Ecto neural progenitor cell (in vitro differentiated cells): Measurements from ENCODE around the gene LCMT1.

Experiments
- DNase-seq: peaks from one replicate; pipeline ENCODE4 v3.0.0-alpha.2; 2018; ENCODE audit warnings: low spot score

The LCMT1 gene

DNA sequence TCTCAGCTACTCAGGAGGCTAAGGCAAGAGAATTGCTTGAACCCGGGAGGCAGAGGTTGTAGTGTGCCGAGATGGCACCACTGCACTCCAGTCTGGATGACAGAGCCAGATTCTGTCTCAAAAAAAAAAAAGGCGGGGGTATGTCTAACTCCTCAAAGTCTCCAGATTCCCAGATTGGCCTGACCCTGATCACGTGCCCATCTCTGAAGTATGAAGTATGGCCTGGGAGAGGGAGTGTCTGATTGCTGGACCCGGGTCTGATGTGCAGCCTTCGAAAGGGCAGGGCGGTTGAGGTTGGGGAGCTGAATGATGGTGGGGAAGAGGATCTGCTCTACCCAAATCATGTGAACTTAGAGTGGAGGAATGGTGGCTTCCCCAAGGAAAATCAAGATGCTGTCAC is 87.9 kb downstream of the LCMT1 start:
- DNase-seq, result no peak

DNA sequence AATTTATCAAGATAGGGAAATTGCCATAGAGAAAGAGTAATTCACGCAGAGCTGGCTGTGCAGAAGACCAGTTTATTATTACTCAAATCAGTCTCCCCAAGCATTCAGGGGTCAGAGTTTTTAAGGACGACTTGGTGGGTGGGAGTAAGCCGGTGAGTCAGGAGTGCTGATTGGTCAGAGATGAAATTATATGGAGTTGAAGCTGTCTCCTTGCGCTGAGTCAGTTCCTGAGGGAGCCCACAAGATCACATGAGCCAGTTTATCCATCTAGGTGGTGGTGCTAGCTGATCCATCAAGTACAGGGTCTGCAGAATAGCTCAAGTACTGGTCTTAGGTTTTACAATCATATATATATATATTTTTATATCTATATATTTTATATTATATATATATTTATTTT is 99.2 kb downstream of the LCMT1 start:
- DNase-seq, result no peak

DNA sequence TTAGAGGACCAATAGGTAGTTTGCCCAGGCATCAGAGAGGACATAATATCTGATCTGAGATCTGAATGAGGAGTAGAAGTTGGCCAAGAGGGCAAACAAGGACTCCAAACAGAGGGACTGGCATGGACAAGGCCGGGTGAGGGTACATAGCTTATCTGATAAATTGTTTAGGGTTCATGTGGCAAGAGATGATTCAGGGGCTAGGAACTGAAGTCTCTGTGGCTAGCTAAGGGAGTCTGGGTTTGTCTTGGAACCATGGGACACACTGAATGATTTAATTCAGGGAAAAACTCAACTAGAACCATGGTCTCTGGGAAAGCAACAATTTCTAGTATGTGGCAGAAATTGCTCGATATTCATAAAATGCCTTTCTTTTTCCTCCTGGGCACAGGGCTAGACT is 101.1 kb downstream of the LCMT1 start:
- DNase-seq, result no peak

- no peak for DNase-seq
Measured at GRCh38 chr16:25213709-25214397, 102.3 kb downstream of the LCMT1 start.

DNA sequence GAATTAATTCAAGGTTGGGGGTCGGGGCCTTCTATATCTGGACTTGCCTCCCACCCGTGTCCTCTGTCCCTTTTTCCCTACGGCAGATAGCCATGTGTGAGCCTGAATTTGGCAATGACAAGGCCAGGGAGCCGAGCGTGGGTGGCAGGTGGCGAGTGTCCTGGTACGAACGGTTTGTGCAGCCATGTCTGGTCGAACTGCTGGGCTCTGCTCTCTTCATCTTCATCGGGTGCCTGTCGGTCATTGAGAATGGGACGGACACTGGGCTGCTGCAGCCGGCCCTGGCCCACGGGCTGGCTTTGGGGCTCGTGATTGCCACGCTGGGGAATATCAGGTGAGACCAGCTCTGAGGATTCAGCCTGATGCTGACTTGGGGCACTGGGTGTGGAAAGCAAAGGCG is 105.6 kb downstream of the LCMT1 start:
- DNase-seq, result no peak

GRCh38 chr16:25217921-25218320 is 106.4 kb downstream of the LCMT1 start:
- DNase-seq, result no peak

DNA sequence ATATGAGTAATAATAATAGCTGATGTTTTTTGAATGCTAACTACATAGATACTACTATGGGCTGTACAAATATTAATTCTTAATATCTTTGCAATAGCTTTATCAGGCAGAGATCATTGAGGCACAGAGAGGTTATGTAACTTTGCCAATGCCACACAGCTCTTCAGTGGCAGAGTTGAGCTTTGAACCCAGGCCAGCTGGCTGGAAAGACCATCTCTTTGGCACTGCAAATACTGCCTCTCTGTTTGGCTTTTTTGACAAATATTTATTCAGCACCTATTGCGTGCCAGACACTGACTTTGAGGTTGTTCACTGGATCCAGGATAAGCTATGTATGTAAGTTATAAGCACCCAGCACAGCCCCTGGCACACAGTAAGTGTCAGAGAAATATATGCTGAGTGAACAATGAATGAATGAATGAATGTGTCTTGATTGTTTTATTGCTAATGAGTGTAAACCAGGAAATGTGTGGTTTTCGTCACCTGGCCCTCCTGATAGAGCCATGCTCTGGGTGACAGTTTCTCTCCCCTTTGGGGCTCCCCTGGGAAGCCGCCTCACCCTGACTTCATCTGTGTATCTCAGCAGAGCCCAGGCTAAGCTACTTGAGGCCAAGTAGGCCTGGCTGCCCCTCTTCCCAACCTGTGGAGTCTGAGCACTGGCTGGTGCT is 107.7 kb downstream of the LCMT1 start:
- DNase-seq, result no peak

DNA sequence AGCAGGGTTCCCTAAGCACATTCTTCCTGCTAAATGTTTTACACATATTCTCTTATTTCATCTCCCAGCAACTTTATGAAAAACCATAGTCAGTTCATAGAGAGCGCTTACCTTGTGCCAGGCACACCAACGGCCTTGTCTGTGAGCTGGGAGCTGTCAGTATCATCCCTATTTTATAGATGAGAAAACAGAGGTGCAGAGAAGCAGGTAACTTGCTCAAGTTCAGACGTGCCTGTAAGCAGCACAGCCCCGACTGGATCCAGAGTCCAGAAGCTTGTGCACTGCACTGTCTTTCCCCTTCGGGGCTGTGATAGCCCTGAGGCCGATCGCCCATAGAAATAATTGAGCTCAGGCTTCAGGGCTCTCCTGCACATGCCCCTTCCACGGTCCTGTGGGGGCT is 111.4 kb downstream of the LCMT1 start:
- no peak for DNase-seq

GRCh38 chr16:25223964-25224363 is 112.4 kb downstream of the LCMT1 start:
- no peak for DNase-seq

- no peak for DNase-seq
Measured at GRCh38 chr16:25224731-25225319, 113.3 kb downstream of the LCMT1 start.
